IMR-90 (cell line): ENCODE measurements around the gene RTF1. TPM values are rescaled to one million over a fixed set of nuclear protein-coding genes. Genes with fewer than 3 reads are reported as not detected.

Experiments used
- ATAC-seq: fragments of 200-7000 bp; cut with Tn5 transposase; 2 replicates; pipeline ENCODE4 v1.9.1; 2020; ENCODE audit warnings: low read depth, mild to moderate bottlenecking, moderate library complexity
- BruUV-seq: library from RNA; stranded (reverse); fragments of 400-500 nt; replicated peaks from 2 replicates; lab custom pipeline; 2021; lab: Mats Ljungman, UMichigan
- CTCF ChIA-PET: fragments of 300-600 bp; formaldehyde crosslinking; extraction: SDS; loops from one replicate; lab custom pipeline; 2021; ENCODE audit warnings: antibody characterized with exemption; lab: Yijun Ruan, JAX
- POLR2A ChIA-PET: fragments of 300-600 bp; sonication (Branson Sonifier 250); formaldehyde crosslinking; loops from one replicate; lab custom pipeline; 2022; ENCODE audit warnings: antibody characterized with exemption; ENCODE audit not compliant: unreplicated experiment; lab: Charles Lee
- DNase-seq: peaks from one replicate; pipeline ENCODE4 v3.0.0; 2013
- H2AFZ ChIP-seq: replicated peaks from 2 replicates; pipeline ENCODE3; 2013; ENCODE audit warnings: low read length, mild to moderate bottlenecking; ENCODE audit not compliant: poor library complexity
- H2AK5ac ChIP-seq: 2 replicates; pipeline ENCODE4 v1.6.1; 2013; ENCODE audit warnings: low read depth, low read length, inconsistent platforms
- H2AK9ac ChIP-seq: replicated peaks from 2 replicates; pipeline ENCODE3; 2013; ENCODE audit warnings: mild to moderate bottlenecking, low read depth, low read length, moderate library complexity; ENCODE audit not compliant: poor library complexity
- H2BK120ac ChIP-seq: 2 replicates; pipeline ENCODE4 v1.6.1; 2013; ENCODE audit warnings: low read depth, low read length, inconsistent platforms
- H2BK15ac ChIP-seq: 3 replicates; pipeline ENCODE4 v1.6.1; 2013; ENCODE audit warnings: low read depth, low read length, inconsistent platforms
- H2BK20ac ChIP-seq: 2 replicates; pipeline ENCODE4 v1.6.1; 2013; ENCODE audit warnings: low read depth, mild to moderate bottlenecking, inconsistent platforms, low read length, moderate library complexity
- H2BK5ac ChIP-seq: 2 replicates; pipeline ENCODE4 v1.6.1; 2013; ENCODE audit warnings: mild to moderate bottlenecking, low read depth, low read length, inconsistent platforms; ENCODE audit not compliant: poor library complexity, severe bottlenecking
- H3K14ac ChIP-seq: replicated peaks from 2 replicates; pipeline ENCODE4 v1.6.1; 2013; ENCODE audit warnings: low read depth, low read length, inconsistent platforms
- H3K18ac ChIP-seq: 2 replicates; pipeline ENCODE4 v1.6.1; 2013; ENCODE audit warnings: low read depth, low read length, control low read depth
- H3K23ac ChIP-seq: 2 replicates; pipeline ENCODE4 v1.6.1; 2013; ENCODE audit warnings: low read depth, low read length, inconsistent platforms
- H3K27ac ChIP-seq: 2 replicates; pipeline ENCODE4 v1.5.1; 2013; ENCODE audit warnings: mild to moderate bottlenecking, control low read depth, low read length; ENCODE audit not compliant: insufficient read depth
- H3K27me3 ChIP-seq: 2 replicates; pipeline ENCODE4 v1.6.1; 2013; ENCODE audit warnings: low read length; ENCODE audit not compliant: control insufficient read depth, insufficient read depth
- H3K36me3 ChIP-seq: 2 replicates; pipeline ENCODE4 v1.6.1; 2013; ENCODE audit warnings: low read length, mixed read lengths; ENCODE audit not compliant: control insufficient read depth, insufficient read depth
- H3K4ac ChIP-seq: 2 replicates; pipeline ENCODE4 v1.6.1; 2013; ENCODE audit warnings: low read depth, low read length, inconsistent platforms
- H3K4me1 ChIP-seq: 2 replicates; pipeline ENCODE4 v1.6.1; 2013; ENCODE audit warnings: low read length, mixed read lengths; ENCODE audit not compliant: control insufficient read depth, insufficient read depth
- H3K4me2 ChIP-seq: 2 replicates; pipeline ENCODE4 v1.6.1; 2013; ENCODE audit warnings: low read depth, mild to moderate bottlenecking, control low read depth, low read length, moderate library complexity
- H3K4me3 ChIP-seq: 2 replicates; pipeline ENCODE4 v1.5.1; 2013; ENCODE audit warnings: low read depth, mild to moderate bottlenecking, control low read depth, low read length, moderate library complexity; ENCODE audit not compliant: insufficient read depth
- H3K56ac ChIP-seq: 2 replicates; pipeline ENCODE4 v1.6.1; 2013; ENCODE audit warnings: low read length, inconsistent platforms; ENCODE audit not compliant: insufficient read depth; ENCODE audit errors: extremely low read depth
- H3K79me1 ChIP-seq, 2 experiments: 2 replicates each; pipeline ENCODE4 v1.6.1; 2013; ENCODE audit warnings: low read length in 2 of 2, inconsistent platforms in 1 of 2, low read depth in 1 of 2
- H3K9ac ChIP-seq: 2 replicates; pipeline ENCODE4 v1.6.1; 2013; ENCODE audit warnings: low read depth, low read length, control low read depth
- H3K9me1 ChIP-seq: 2 replicates; pipeline ENCODE4 v1.6.1; 2013; ENCODE audit warnings: low read length, inconsistent platforms; ENCODE audit not compliant: insufficient read depth
- H3K9me3 ChIP-seq: 2 replicates; pipeline ENCODE4 v1.6.1; 2013; ENCODE audit warnings: low read length; ENCODE audit not compliant: control insufficient read depth, insufficient read depth
- H4K20me1 ChIP-seq: 2 replicates; pipeline ENCODE4 v1.6.1; 2013; ENCODE audit warnings: low read length, inconsistent platforms; ENCODE audit not compliant: insufficient read depth
- H4K5ac ChIP-seq: 2 replicates; pipeline ENCODE4 v1.6.1; 2013; ENCODE audit warnings: mild to moderate bottlenecking, low read depth, low read length, control low read depth
- H4K8ac ChIP-seq, 2 experiments: 2 replicates each; pipeline ENCODE4 v1.6.1; 2013; ENCODE audit warnings: low read depth in 2 of 2, low read length in 2 of 2, control low read depth in 1 of 2, inconsistent platforms in 1 of 2
- H4K91ac ChIP-seq: 2 replicates; pipeline ENCODE4 v1.6.1; 2013; ENCODE audit warnings: low read depth, low read length, inconsistent platforms; ENCODE audit not compliant: insufficient read depth
- BHLHE40 ChIP-seq: fragments of 150-350 bp; IDR thresholded peaks from 2 replicates; pipeline ENCODE4 v1.6.1; 2016; ENCODE audit warnings: mild to moderate bottlenecking, low read depth, low read length
- CEBPB ChIP-seq: IDR thresholded peaks from 2 replicates; pipeline ENCODE4 v1.6.1; 2012; ENCODE audit warnings: low read depth, low read length, improper control_type of control experiment
- CHD1 ChIP-seq: IDR thresholded peaks from 2 replicates; pipeline ENCODE4 v1.6.1; 2012; ENCODE audit warnings: low read depth, low read length, improper control_type of control experiment
- CTCF ChIP-seq: conservative IDR thresholded peaks from 2 replicates; pipeline ENCODE4 v1.5.1; 2012; ENCODE audit warnings: mild to moderate bottlenecking, low read depth, low read length, improper control_type of control experiment
- ELK1 ChIP-seq: fragments of 150-350 bp; IDR thresholded peaks from 2 replicates; pipeline ENCODE4 v1.6.1; 2016; ENCODE audit warnings: low read depth, mild to moderate bottlenecking, low read length, moderate library complexity, borderline replicate concordance
- FOS ChIP-seq: fragments of 150-350 bp; IDR thresholded peaks from 2 replicates; pipeline ENCODE4 v1.6.1; 2016; ENCODE audit warnings: low read depth, low read length
- MAFK ChIP-seq: IDR thresholded peaks from 2 replicates; pipeline ENCODE4 v1.6.1; 2012; ENCODE audit warnings: low read depth, low read length, improper control_type of control experiment
- MAZ ChIP-seq: IDR thresholded peaks from 2 replicates; pipeline ENCODE4 v1.6.1; 2012; ENCODE audit warnings: low read depth, mild to moderate bottlenecking, low read length, improper control_type of control experiment, moderate library complexity, borderline replicate concordance
- MXI1 ChIP-seq: IDR thresholded peaks from 2 replicates; pipeline ENCODE4 v1.6.1; 2012; ENCODE audit warnings: low read depth, mild to moderate bottlenecking, low read length, moderate library complexity, borderline replicate concordance
- NFE2L2 ChIP-seq: fragments of 150-350 bp; IDR thresholded peaks from 2 replicates; pipeline ENCODE4 v1.6.1; 2016; ENCODE audit warnings: low read depth, mild to moderate bottlenecking, low read length
- POLR2A ChIP-seq: IDR thresholded peaks from 2 replicates; pipeline ENCODE4 v1.6.1; 2012; ENCODE audit warnings: mild to moderate bottlenecking, low read depth, low read length
- RFX5 ChIP-seq: IDR thresholded peaks from 2 replicates; pipeline ENCODE4 v1.8.0; 2012; ENCODE audit warnings: low read depth, mild to moderate bottlenecking, low read length, moderate library complexity
- USF2 ChIP-seq: fragments of 150-350 bp; IDR thresholded peaks from 2 replicates; pipeline ENCODE4 v1.6.1; 2017; ENCODE audit warnings: mild to moderate bottlenecking, antibody characterized with exemption, low read length, low read depth
- WGBS, 2 experiments: methylation state at CpG; one replicate each; pipeline versions ENCODE4 v1.1.5 to v1.1.7; 2013; ENCODE audit warnings: missing lambda C conversion rate in 2 of 2; ENCODE audit not compliant: insufficient read length in 1 of 2; ENCODE audit errors: extremely low coverage in 2 of 2; 5-methylcytosine and 5-hydroxymethylcytosine counted together
- dilution Hi-C: fragments of 300-500 bp; cut with HindIII; formaldehyde crosslinking; loops from one replicate; pipeline ENCODE4 v1.14.3; 2018; ENCODE audit warnings: low sequenced_read_pairs; ENCODE audit not compliant: unreplicated experiment
- in situ Hi-C: fragments of 300-500 bp; cut with MboI; formaldehyde crosslinking; loops from 3 replicates; pipeline ENCODE4 v1.14.3; 2019; ENCODE audit warnings: low sequenced_read_pairs, inconsistent platforms, mixed read lengths
- intact Hi-C: fragments of 100-400 bp; cut with micrococcal nuclease; formaldehyde crosslinking; loops from 2 replicates; pipeline ENCODE4 v1.10.0; 2022
- polyA plus RNA-seq, 3 experiments: library from polyadenylated mRNA; depleted of rRNA; stranded (reverse); fragments of >200 nt; gene quantifications; 2 replicates each; pipeline ENCODE4 v1.2.3, GENCODE V29; 2012; ENCODE audit warnings: low replicate concordance in 1 of 3
- total RNA-seq: library from RNA; depleted of rRNA; stranded (reverse); fragments of >200 nt; gene quantifications from 2 replicates; pipeline ENCODE4 v1.2.3, GENCODE V29; 2012

Gene RTF1
- total and polyA plus RNA-seq, 2 of the 4 experiments (the other 2 are of a cell fraction) = 15.1 to 24.3 TPM

- TF ChIP-seq CEBPB (no peak), CHD1 (no peak), NFE2L2 (no peak), MAFK (no peak)
These were observed 81.8 kb downstream of the RTF1 start (continued) for GRCh38 chr15:41498657-41499056.

- DNase-seq (no peak), ATAC-seq (no peak)
- H2BK5ac ChIP-seq = no peak overlapping the region
- no peak overlapping the region for H2AK9ac ChIP-seq
- H3K27ac ChIP-seq = no peak overlapping the region
- H3K23ac ChIP-seq = no peak overlapping the region
- no peak overlapping the region for H3K14ac ChIP-seq
- peaks cover 5% of the 10 kb centered on the region; the same call in 1 of the 2 replicates for H3K9me1 ChIP-seq
- 83% methylated on average over 1 of the region's 6 CpGs; no CpG with 5 or more reads in 1 of the 2 experiments for WGBS, 2 experiments
- peaks cover 2% of the 10 kb centered on the region; the same call in 1 of the 2 replicates for H3K4me1 ChIP-seq
- ChIA-PET CTCF (no interaction called here), POLR2A (no interaction called here)
- no peak overlapping the region for H4K91ac ChIP-seq
- no peaks in the 10 kb centered on the region for H3K9me3 ChIP-seq
- H4K20me1 ChIP-seq = peaks cover 4% of the 10 kb centered on the region; the same call in 1 of the 2 replicates
- no peak overlapping the region for H2BK15ac ChIP-seq
- no peak overlapping the region for H3K4ac ChIP-seq
- H3K79me1 ChIP-seq = no peaks in the 10 kb centered on the region
- H3K56ac ChIP-seq = no peak overlapping the region
- no peak overlapping the region for H2AK5ac ChIP-seq
- no peaks in the 10 kb centered on the region for H3K36me3 ChIP-seq
- dilution Hi-C loops = no loop called here
- no TSS peak for BruUV-seq
- no peak overlapping the region for H2BK20ac ChIP-seq
- in situ Hi-C loops = no loop called here
- H3K4me3 ChIP-seq = no peak overlapping the region
- intact Hi-C loops = no loop called here
- no peak overlapping the region for H2AFZ ChIP-seq
- H4K8ac ChIP-seq = no peak overlapping the region
- no peak overlapping the region for H3K18ac ChIP-seq
- peaks cover 20% of the 10 kb centered on the region for H3K27me3 ChIP-seq
- no peak overlapping the region for H3K9ac ChIP-seq
- no peak overlapping the region for H3K4me2 ChIP-seq
- H2BK120ac ChIP-seq = no peak overlapping the region
- H4K5ac ChIP-seq = no peak overlapping the region
- TF ChIP-seq ELK1 (no peak), BHLHE40 (no peak), MAZ (no peak), FOS (no peak), CEBPB (no peak), CTCF (no peak), RFX5 (no peak), USF2 (no peak), CHD1 (no peak), POLR2A (no peak), MXI1 (no peak)
These were observed 82.4 kb downstream of the RTF1 start for GRCh38 chr15:41499109-41499851.
